Stimulated activated CD4-positive, alpha-beta T cell treated with anti-CD3 and anti-CD28 coated beads, TNF-alpha, amount 100 ng/mL, for 24 hours (primary cell): ENCODE measurements around the gene GDF7.

ENCODE experiments used
- DNase-seq, 3 experiments: peaks; one replicate each; pipeline ENCODE4 v3.0.0-alpha.2; 2020; ENCODE audit warnings: low read depth in 3 of 3

The GDF7 gene

DNA sequence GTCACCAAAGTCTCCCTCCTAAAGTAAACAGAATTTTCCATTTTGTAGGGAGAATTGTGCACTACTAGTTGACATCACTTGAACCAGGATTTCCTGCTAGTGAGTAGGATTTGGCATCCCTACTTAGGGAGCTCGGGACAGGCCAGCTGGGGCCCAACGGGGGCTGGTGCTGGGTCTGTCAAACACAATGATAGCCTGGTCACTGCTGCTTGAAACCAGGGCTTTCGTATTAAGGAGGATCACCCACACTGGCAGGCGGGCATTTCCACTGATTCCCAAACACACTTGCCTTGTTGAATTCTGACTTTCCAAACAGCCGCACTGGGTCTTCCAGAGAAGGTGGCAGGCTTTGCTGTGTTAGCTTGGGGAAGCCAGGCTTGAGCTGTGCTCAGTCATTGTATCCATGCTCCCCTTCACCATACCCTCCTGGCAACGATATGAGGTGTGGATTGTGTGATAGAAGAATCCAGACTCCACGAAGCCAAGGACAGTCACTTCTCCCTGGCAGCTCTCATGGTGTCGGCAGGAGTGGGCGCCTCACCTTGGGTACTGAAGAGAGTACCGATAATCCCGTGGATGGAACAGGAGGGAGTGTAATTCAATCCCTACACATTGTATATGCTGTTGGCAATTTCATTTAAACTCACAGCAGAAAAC is 7.5 kb downstream of the GDF7 start:
- no peak for DNase-seq

DNA sequence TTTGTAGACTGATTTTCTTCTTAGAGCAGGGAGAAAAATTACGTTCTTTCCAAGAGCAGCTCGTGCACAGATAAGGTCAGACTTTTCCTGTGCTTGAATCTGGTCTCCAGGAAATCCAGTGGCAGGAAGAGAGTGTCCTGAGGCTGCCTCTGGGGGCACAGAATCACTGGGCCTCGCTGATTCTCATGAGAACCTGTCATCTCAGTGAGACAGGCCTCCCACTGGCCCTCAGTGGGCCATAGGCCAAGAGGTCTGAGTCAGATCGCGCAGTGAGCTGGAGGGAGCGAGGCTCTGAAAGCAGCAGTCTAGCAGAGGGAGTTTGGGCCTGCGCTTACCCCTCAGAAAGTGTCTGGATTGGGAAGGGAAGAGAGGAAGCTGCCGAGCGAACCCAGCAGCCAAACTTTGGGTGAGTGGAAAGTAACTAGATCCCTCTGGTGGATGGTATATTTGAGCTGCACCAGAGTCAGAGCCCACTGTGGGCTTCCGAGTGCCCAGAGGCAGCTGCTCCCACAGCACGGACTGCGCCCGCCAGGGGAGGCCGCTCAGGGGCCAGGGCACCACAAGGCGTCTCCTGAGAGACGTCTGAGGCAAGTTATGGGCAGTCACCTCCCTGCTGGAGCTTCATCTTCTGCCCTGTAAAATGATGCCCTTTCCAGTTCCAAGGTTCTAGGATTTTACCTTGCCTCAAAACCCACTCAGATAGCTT is 8.2 kb downstream of the GDF7 start:
- DNase-seq = no peak

DNA sequence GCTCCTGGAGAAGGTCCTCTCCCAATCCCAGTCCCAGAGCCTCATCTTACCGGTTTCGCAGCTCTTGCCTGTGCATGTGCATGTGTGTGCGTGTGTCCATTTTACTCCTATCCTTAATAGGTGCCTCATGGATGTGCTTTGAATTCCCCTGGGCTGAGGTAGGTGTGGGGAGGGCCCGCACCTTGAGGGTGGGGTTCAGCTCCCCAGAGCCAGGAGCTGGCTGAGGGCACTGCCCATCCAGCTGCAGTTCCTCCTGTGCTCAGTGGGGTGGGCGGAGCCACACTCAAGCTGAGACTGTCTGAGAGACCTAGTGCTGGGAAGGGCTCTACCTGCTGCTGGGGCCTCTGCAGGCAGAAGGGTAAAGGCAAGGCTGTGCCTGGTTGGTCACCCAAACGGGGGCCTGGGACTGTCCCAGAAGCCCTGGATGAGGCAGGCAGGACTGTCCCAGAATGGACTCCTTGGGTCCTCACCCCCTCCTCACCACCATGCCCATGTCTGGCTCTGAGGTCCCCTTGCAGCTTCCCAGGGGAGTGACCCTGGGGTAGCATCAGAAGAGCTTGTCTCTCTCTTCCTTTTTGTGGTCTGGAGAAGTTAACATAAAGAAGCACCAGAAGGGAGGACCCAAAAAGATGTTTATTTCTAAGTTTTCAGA is 8.9 kb downstream of the GDF7 start:
- DNase-seq = no peak

DNA sequence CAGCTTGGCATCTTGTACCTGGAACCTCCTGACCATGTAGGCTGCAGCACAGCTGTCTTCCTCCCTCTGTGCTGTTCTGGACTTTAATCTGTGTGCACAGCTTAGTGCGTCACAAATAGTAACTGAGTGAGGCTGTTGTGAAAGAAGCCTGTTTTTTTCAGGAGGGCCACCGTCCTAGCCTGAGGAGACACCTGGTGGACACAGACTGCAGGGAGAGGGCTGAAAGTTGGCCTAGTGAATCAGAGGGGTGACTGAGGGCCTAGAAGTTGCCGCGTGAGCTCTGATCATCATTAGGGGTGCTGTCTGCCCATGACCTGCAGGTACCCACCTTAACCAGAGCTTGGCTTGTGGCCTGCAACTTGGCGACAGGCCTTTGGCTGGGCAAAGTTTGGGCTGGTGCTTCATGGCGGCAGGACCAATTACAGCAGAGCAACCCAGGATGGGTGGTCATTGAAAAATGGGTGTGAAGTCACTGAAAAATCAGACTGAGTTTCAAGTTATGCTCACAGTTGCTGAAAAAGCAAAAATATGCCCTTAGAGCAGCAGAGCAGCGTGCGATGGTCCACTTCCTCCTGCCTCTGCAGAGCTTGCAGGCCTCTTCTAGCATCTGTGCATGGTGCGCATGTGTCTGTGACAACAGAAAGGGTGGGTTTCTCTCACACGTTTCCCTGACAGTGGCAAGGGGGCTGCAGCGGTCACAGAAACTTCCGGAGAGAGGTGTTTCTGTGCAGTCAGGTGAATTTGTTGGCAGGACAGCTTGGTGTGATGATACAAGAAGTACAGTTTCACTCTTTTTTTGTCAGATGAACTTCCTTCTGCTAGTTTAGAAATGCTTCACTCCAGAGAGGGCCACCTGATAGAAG is 9.6 kb downstream of the GDF7 start:
- no peak for DNase-seq

DNA sequence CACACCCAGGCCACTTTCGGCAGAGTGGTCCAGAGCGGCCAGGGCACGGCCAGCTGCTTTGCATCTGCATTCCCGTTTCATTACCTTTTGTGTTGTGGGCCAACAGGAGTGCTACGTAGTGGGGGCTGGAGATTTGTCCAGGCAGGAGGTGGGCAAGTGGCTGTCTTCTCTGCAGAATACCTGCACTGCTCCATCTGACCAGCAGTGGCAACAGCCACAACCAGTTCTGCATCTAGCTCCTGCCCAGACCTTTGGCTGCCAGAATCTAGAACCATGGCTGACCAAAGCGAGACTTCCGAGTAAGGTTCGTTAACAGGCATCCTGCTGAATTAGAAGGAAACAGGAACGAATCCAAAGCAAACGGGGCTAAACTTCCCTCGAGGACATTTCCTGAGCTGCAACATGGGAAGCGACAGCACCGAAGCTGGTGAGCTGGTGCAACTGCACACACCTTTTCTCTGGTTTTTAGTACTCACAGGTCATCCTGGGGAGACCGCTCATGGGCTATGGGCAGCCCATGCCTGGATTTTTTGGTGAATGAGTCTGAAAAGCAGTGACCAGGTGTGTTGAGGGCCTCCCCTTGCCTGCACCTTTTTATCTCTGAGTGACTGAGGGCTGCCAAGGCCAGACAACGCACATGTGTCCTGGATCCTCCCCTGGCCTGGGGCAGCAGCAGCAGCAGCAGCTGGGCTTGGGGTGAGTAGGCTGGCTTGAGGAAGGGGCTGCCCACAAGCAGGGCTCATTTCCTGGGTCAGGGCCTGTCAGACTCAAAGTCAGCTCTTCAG is 10.5 kb downstream of the GDF7 start:
- no peak for DNase-seq

DNA sequence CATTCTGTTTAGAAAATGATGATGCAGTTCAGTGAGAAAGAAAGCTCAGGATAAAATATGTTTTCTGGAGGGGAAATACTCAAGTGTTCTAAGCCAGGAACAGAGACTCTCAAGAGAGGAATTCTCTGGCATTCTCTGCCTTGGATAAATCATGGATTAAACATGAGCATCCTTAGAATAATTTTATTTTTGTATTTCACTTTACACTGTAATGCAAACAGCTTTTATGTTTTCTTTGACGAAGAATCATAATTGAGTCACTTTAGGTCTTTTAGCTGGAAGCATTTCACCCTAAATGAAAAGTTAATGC is 11.1 kb downstream of the GDF7 start:
- no peak for DNase-seq

DNA sequence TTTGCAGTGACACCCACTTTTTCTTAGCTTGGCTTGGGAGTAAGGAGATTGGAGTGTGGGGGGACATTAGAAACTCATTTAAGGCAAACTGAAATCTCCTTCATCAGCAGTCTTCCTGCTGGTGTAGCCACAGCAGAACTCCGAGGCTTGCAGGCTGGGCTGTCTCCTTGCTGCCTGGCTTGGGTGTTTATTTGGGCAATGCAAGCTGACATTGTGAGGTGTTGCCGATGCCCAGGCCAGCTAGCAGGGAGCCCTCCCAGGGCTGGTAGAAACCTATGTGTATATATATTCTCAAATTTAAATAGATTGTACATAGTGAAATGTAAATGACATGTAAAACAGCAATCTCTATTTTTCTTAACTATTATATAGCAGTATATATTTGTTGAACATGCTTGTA is 11.8 kb downstream of the GDF7 start:
- DNase-seq = no peak

DNA sequence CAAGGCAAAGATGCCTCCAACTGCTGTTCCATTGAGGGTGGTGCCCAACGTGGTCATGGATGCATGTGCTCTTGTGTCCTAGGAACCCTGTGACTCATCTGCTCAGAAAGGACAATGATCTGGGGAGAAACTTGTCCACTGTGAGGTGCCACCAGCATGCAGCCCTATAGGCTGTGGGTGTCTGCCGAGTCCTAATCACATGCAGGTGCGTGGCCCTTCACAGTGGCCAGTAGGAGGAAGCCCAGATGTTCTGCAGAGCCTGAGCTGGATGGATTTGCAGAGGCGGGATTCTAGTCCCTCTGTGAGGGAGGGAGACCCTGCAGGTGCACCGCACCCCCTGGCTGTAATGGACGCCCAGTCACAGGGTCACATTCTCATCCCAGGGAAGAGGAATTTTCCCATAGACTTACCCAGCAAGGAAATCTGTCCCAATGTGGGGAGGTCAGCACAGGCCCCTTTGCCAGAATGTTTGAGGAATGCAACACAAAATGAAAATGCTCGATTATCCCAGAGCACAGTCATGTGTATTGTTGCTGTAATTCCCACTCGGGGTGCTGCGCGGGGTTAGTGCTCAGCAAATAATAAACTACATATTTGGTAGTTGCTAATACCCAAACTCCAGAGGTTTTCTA is 13.9 kb downstream of the GDF7 start:
- DNase-seq = no peak

DNA sequence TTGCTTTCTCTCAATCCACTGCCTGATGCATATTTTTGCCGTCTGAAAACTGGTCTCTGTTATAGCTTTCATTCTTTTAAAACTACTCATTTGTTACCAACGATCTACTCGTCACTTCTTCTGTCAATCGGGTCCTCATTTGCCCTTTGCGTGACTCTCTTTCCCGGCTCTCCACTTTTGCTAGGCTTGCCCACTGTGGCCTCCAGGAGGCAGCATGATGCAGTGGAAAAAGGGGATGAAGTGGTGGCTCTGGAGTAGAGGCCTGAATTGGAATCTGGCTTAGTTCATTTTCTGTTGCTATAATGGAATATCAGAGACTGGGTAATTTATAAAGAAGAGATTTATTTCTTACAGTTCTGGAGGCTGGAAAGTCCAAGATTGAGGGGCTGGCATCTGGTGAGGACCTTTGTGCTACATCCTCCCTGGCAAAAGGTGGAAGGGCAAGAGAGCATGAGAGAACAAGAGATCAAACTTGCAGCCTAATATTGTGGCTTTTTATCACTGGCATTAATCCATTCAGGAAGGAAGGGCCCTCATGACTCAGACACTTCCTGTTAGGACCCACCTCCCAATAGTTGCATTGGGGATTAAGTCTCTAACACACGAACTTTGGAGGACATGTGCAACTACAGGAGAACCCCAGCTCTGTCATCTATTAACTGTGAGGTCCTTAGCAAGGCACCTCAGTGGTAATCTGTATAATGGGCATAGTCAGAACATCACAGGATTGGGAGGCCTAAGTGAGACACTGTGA is 15.4 kb downstream of the GDF7 start:
- no peak for DNase-seq

DNA sequence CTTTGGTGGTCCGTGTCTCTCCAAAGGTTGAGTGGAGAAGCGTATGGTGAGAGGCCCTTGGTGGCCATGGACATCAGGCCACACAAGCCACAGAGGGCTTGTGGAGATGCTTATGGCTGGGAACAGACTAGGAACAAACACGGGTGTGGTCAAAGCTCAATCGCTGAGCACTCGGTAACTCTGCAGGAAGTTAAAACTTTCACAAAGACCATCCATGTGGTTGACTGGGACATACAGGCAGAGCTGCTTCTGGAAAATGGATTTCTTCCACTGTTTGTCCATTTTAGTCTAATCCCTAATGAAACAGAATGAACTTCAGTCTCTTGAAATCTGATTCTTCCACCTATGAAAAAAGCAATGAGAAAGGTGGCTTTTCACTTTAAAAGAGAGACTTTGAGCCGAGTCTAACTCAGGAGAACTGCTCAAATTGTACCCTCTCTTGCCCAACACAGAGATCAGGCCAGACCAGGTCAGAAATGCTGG is 17.7 kb downstream of the GDF7 start:
- no peak for DNase-seq

DNA sequence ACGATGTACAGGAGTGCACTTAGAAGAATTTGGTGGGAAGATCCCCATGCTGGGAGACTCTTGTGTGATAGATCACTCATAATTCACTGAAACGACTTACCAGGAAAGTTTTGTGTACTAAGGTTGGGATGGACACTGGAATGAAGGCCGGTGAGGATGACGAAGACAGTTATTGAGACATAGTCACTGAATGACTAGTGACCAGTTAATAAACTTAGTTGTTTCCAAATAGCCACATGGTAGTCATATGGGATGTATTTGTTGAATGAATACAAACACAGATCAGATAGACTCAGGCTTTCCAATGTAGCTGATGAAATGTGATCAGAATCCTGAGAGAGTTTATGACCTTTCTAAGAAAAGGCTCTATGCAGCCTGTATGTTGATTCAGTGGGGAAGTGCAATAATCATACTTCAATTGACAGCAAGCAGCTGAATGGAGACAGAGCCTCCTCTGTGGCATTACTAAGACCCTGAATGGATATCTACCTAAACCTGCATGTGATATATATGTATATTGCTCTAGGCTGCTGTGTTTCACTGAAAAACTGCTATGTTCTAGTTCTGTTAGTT is 20.4 kb downstream of the GDF7 start:
- DNase-seq = no peak

DNA sequence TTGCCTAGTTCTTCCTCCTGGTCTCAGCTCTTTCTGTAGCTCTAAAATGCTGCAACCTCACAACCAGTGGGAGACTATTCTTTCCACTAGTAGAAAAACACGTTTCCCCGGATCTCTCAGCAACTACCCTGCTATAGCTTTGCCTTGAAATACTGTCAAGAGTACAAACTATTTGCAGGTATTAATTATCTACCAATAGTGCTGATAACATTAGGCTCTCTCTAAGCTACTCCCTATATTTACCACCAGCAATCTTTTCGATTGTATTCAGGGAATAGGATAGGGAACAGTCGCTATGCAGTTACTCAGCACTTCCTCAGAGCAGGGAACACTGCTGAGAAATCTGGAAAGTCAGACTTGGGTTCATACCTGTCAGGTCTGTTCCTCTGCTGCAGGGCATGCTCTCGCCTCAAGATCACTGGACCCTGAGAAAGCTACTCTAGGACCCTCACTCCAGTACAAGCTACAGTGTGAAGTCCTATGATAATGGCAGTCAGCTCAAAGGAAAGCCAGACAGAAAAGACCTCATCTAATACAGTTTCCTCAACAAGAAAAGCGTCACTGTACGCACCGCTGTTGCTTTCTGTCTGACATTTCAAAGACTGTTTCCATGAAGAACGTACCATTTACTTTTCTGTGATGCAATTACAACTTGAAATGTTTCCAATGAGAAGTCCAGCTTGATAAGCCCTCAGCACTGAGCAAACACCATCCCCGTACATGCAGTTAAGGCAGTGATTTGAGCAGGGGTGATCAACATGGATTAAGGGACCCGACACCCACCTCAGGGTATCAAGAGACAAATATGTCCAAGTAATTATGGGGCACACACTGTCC is 22.7 kb downstream of the GDF7 start:
- no peak for DNase-seq

DNA sequence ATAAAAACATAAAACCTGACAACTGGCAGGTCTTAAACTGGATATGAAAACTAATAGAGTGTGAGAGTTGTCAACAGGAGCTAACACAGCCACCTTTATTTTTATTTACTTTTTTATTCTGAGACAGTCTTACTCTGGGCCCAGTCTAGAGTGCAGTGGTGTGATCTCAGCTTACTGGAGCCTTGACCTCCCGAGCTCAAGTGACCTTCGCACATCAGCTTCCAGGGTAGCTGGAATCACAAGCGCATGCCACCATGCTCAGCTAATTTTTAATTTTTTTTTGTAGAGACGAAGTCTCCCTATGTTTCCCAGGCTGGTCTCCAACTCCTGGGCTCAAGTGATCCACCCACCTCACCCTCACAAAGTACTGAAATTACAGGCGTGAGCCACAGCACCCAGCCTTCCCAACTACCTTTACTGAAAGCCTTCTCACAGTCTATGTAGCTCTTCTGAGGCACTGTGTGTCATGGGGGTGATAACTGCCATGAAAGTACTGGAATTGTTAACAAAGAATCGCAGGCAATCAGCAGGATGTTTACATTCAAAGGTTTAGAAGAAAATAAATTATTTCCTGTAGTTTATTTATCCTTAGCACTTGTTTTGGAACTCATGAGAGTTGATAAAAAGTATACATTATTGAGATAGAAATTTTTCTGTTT is 24.3 kb downstream of the GDF7 start:
- DNase-seq = no peak

DNA sequence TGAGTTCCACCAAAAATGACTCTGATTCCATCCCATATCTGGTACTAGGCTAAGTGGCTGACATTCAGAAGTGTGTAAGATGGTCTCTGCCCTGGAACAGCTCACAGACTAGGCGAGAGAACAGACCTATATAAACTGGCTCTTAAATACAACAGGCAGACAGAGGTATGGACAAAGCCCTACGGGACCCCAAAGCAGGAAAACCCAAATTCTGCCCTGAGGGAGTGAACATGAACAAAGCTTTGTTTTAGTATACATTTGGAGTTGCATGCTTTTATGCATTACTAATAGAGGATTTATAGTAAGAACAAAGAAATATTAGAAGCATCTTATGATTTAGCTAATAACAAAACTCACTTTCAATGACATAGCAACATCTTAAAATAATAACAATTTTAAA is 25.1 kb downstream of the GDF7 start:
- no peak for DNase-seq

DNA sequence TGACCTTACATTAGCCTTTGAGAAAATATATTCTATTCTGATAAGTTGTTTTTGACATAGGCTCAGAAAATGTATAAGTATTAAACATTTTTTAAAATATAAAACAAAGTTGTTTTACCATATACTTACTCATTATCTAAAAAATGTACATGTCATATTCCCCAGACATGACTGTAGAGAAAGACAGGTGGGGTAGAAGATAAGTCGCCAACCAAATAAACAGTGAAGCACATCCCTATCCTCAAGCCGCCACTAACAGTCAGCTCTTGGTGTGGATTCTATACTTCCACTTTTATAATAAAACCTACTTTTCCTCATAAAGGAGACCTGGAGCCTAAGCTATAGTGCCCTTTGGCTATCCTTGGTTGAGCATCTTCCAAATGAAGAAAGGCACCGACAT is 26.4 kb downstream of the GDF7 start:
- no peak for DNase-seq

DNA sequence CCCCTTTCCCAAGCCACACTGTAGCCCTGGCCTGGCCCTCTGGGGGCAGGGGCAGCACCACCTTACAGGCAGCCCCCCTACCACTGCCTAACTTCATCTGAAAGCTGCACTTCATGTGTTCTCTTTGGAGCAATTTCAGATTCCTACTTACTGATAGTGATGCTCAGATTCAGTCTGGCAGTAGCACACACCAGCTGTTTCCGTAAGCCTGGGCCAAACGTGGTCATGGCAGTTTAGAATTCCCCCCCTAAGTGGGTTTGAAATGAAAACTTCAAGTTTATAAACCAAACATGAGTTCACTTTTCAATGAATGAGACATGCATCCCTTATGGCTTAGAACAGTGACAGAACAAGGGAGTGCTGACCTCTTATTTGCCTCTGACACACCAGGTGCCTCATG is 29.4 kb downstream of the GDF7 start:
- no peak for DNase-seq

DNA sequence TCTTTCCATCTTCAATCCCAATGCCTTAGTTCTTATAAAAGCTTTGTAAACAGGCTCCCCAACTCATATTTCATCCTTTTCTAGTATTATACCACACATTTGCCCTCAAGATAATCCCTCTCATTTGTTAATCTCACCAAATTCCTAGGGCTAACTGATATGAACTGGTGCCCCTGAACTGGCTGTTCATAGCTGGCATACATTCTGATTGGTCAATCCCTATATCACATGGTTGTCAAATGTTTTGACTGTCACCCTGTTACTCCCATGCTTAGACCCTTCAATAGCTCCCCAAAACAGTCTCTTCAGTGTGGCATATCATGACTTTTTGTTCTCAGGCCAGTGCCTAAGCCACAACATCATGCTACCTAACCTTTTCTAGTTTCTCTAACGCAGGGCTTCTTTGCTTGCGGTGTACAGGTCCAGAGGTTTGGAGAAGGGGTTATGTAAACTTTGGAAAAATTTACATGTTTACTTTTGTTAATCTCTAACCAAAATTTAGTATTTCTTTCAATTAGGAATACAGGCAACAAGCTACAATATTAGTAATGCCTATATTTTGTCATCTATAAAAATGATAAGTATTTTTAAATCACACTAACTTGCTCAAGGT is 30.5 kb downstream of the GDF7 start:
- DNase-seq = no peak
